DMS 273 treated with DMSO at 0.1 percent for 48 hours (cell line): ENCODE data around the gene ARL5C.

ENCODE experiments used
- DNase-seq: peaks from one replicate; lab custom pipeline; 2025; lab: John Stamatoyannopoulos, UW

The ARL5C gene

DNA sequence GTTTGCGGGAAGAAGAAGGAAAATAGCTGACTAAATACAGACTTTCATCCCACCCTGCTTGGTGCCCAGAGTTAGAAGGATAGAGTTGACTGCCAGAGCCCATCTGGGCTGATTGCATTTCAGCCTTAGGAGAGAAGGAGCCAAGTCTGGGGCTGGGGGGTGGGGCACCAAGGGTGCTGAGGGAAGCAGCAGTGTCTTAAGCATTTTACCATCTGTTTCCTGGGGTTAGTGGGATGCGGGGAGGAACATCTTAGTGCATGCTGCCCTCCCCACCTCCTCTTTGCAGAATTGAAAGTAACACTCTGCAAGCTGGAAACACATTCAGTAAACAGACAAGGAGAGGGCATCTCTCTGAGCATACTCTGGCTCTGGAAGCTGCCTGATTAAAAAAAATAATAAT is 1.5 kb upstream of the ARL5C start:
- peak; percentile 30 for DNase-seq

DNA sequence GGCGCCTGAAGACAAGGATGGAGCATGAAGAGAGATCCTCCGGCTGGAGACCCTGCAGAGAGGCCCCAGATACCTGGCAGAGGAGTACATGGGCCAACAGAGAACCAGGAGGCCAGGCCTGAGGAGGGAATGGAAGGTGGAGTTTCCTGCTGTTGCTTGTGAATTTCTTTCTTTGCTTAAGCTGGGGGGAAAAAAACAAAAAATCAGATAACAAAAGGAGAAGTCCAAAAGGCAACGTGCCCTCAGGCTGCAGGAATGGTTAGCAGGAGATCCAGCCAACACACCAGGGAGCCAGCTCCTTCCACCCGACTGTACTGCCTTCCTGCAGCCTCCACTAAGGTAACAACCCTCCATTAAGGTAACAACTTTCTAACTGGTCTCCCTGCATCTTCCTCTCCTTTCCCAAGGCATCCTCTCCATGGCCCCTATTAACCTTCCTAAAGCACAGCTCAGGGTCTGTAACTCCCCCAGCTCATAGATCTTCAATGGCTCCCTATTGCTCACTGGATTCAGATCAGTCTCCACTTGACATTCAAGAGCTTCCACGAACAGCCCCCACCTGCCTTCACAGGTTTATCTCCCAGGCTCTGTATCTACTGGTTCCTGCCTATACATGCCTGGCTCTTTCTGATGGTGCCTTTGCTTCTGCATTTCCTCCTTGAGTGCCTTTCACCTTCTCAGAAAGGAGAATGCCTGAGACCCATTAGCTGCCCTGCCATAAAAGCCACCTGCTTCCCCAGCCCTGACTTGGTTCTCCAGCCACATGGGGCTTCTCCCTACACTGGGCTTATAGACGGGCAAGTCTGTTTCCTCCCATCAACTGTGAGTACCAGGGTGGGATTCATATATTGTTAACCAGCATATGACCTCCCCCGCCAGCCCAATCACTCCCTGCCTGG is 725 bp upstream of the ARL5C start:
- DNase-seq: no peak

DNA sequence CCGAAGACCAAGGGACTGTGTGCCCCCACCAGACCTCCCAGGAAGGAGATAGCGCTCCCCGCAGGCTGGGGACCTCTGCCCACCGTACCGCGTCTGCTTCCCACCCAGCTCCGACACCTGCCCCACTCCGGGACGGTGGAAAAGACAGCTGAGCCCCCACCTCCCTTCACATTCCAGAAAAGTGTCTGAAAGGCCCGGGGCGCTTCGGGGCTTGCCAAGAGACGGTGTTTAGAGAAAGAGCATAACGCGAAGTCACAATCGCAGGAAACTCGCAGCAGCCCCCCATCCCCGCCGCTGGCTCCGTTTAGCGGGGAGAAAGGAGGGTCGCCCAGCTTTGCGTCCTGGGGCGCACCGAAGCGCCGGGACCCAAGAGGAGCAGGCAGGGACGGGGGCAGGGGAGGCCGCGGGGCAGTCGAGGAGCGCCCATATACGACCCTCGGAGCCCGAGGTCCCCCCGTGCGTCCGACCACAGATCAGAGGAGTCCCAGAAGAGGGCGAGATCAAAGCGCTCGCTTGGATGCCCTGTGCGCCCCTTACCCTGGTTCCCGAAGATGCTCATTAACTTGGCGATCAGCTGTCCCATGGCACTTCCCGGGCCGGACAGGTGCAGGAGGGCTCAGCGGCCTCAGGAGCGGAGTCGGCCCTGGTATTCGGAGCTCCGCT is 652 bp downstream of the ARL5C start:
- DNase-seq: no peak

DNA sequence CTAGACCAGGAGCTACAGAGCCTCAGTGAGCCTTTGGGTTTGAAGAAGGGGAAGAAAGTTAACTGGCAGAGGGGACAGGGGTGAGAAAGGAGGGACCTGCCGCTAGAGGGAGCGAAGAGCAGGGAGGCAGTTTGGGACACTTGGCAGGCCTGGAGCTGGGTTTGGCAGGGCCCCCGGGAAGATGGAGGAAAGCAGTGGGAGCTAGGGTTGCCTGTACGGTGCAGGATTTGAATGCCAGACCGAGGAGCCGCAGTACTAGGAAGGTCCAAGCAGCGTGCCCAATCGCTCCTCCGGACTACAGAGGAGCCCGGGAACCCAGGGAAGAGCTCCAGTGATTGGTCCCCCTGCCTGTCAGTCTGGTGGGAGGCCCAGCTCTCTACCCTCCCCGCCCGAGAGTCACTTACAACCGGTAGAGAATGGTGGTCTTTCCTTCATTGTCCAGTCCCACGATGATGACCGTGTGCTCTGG is 1.3 kb downstream of the ARL5C start:
- peak; percentile 69 for DNase-seq

DNA sequence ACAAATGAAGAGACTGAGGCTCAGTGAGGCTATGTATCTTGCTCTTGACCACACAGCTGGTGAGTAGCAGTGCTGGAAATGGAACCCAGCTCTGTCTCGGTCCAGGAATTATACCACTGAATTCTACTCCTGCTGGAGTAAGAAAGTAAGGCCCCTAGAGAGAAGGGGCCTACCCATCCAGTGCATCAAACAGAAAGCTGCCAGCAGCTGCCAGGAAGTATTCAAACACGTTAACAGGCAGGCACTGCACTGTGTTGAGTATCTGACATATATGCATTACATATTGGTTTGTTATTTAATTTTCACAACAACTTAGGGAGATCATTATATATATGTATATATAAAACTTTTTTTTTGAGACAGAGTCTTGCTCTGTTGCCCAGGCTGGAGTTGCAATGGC is 4.0 kb downstream of the ARL5C start:
- no peak for DNase-seq

DNA sequence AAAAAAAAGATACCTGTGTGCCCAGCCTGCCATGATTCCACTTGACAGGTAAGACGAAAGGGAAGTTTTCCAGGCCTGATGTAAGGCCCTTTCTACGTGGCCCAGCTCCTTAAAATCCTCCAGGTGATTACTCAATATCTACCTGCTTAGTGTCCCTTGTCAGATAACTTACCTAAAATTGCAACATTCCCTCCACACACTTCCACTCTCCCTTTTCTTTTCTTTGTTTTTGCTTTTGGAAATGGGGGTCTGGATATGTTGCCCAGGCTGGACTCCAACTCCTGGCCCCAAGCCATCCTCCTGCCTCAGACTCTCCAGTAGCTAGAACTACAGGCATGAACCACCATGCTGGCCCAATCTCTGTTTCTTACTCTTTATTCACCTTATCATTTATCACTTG is 7.3 kb downstream of the ARL5C start:
- no peak for DNase-seq

DNA sequence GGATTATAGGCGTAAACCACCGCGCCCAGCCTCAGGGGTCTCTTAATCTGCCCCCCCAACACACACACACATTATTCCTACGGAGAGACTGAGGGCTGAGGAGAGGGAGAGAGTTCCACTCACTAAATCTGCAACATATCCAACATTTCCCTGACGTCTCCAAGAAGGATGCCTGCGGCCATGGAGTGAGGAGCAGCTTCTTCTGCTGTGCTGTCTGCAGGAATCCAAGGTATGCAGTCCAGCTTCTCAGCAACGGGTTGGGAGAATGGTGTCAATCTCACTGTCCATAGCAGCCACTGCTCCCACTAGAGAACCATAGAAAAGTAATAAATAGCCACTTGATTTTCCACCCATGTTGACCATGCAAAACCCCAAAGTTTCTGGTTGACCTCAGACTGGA is 9.5 kb downstream of the ARL5C start:
- DNase-seq: no peak

DNA sequence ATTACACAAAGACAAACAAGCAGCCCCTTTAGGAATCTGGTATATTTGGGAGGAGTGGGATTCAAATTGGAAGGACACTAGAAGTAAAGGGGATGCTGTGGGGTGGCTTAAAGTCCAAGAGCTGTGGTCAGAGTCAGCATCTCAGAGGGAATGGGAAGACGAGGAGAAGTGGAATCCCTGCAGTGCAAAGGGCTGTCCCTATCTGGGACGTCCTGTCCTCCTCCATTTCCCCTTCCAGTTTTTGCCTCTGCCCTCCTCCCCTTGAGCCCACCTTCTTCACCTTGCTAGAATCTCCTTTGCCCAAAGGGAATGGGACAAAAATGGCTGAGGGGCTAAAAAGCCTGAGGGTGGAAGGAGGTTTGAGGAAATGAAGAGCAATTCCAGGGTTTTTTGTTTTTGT is 10.3 kb downstream of the ARL5C start:
- no peak for DNase-seq

DNA sequence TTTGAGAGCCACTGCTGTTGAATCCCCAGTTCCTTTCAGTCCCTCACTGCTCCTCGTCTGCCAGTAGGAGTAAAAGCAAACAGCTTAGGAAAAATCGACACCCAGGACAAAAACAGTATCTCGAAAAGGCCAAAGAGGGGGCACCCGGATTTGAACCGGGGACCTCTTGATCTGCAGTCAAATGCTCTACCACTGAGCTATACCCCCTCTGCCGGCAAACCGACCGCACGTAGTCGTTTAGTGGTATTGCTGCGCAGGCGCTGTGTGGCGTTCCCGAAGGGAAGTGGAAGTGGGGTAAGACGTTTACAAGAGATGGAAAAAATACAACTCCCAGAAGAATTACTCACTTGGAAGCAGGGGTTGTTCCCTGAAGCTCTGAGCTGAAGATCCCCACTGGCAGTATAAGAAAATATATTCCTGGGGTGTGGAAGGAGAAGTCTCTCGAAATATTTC is 12.3 kb downstream of the ARL5C start:
- DNase-seq: peak; percentile 88

DNA sequence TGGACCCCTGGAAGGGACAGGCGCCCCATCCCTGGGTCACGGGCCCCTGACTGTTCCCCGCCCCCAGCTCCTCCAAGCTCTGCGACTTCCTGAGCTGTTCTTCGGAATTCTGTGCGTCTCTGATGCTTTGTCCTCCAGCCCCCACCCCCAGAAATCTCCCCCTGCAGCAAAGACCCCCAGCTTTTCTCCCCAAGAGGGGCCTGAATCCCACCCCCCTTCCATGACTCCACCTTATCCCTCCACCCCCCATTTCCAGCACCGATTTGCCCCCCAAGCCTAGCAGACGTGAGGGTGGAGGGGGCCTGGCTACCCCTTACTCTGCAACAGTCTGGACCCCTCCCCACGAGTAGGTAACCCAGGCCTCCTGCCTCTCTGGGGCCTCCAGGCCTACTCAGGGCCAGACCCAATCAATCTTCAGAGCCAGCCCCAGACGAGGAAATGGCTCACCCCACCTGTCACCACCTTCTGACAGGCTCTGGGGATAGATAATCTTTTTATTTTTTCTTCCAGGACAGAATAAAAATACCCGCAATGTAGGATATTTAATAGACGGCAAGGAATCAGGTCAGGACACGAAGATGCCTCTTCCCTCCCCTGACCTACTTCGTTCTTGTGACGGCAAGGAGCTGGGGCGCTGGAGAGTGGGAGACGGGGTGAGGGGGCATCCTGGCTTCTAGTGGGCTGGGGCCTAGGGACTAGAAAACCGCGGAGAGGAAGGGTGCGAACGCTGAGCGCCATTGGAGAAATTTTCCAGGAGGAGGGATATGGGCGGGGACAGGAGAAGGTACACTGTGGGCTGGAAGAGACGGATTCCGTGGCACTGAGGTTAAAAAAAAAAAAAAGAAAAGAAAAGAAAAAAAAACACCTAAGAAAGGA is 13.8 kb downstream of the ARL5C start:
- no peak for DNase-seq

DNA sequence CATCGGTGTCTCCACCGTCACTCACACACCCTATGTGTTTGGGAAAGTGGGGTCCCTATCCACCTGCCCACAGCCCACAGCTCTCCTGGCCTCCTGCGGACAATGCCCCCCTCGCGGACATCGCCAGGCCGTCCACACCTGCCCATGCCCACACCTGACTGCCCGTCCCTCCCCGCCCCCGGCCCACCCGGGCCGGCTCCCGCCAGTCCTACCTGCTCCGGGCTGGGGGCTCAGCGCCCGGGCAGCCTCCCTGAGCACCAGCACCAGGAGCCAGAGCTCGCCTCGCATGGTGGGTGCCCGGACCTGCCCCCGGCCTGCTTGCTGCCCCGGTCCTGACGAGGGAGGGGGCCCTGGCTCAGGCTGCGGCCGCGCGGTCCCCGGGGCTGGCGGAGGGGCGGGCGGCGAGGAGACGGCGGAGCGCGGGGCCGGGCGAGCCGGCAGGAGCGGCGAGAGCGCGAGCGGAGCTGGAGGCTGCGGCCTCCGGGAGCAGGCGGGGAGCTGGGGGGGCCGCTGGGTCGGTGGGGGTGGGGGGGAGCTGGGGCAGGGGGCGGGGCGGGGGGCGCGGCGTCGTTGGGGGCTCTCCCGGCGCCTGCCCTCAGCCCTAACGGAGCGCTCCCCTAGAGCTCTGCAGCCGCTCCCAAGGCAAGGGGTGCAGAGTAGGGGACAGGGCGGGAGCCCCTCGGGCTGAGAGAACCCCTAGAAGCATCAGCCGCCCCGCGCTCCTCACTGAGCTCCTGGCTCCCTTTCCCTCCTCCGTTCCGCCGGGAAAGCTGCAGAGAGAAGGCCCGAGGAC is 14.6 kb downstream of the ARL5C start, which contains the start of gene PLXDC1:
TSS of gene PLXDC1 (minus strand) at position 488 of the 793 bp plus-strand sequence. CDS start at position 288, 200 bp downstream.
- DNase-seq: no peak

DNA sequence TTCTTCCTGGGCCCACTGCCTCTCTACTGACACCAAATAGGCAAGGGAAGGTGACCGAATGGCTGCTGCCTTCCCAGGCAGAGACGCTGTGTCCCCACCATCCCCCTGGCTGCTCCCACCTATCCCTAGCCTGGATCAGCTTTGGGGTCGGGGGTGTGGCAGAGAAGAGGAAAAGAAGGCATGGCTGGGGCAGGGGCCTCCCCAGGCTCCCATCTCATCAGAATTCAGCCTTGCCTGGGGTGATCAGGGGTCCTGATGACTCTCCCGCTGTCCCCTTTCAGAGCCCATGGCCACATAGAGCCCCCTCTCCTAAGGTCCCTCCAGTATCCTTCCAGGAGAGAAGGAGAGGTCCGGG is 15.2 kb downstream of the ARL5C start:
- DNase-seq: no peak

DNA sequence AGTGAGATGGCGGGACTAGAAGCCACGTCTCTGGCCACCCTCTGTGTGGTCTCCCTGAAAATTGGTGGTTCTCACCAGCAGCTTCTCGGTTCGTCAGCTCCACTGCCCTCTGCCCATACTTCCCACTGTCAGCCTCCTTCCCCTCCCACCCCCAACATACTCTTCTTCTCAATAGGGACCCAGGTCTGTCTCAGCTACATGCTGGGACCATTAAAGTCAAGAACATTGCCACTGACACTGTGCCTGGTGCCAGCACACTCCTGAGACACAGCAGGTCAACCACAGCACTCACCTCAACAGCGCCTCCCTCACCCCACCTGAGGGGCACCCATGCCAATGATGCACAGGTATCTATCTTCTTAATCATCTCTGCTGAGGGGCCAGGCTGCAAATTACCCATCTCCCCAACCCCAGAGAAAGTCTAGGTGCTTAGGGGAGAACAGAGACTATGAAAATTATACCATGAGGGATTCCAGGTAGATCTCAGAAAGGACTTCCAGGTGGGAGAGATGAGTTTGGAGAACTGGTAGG is 15.8 kb downstream of the ARL5C start:
- DNase-seq: no peak

DNA sequence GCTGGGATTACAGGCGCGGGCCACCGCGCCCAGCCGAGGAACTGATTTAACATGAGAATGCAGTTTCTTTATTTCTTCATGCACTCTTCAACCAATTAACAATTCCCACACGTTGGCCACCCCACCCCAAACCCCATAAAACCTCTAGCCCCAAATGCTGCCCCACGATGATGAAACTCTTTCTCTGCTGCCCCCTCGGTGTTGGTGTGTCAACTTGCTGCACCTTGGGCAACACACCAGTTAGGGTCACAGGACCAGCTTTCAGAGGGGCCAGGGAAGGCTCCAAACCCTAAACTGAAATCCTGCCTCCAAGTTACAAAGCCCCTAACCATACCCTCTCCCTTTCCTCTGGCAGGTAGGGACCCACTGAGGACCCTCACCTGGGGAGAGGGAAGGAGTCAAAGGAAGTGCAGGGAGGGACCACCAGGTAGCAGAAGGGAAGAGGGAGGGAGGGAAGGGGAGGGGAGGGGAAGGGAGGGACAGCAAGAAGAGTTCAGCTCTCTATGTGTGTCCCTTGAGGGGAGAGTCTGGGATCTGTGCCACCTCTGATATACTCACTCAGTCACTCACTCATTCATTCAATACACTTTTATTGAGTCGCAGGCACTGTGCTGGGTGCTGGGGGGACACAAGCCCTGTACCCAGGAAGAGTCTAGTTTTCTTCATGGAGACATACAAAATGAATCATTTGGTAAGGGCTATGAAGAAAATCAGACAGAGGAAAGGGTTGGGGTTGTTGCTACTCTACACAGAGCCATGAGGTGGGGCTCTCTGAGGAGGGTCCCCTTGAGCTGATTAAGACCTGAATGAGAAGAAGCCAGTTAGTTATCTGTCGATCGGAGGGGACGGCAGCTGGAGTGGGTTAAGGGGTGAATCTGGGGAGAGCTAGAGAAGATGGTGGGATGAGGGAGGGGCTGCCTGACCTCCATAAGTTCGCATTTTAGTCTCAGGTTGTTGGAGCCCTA is 18.5 kb downstream of the ARL5C start:
- no peak for DNase-seq

DNA sequence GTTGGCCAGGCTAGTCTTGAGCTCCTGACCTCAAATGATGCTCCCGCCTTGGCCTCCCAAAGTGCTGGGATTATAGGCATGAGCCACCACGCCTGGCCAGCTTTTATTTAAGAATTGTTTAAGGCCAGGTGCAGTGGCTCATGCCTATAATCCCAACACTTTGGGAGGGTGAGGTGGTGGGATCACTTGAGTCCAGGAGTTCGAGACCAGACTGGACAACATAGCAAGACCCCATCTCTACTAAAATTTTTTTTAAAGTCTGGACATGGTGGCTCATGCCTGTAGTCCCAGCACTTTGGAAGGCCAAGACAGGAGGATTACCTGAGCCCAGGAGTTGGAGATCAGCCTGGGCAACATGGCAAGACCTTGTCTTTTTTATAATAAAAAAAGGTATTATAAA is 19.7 kb downstream of the ARL5C start:
- no peak for DNase-seq

DNA sequence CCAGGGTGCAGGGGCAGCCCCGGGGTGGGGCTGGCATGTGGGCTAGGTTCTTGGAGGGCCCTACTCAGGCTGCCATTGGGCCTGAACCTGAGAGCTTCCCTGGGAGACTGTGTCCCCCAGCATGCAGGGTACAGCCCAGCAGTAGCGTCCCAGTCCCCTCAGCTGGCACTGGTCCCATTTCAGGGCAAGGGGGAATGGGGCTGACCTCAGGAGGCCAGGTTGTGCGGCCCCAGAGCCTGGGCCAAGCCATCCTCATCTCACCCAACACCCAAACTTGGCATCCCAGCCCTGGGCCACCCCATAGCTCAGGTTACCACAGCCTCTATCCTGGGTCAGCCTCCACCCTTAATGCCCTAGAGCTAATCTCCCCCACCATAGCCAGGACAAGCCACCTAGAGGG is 20.8 kb downstream of the ARL5C start:
- DNase-seq: no peak

DNA sequence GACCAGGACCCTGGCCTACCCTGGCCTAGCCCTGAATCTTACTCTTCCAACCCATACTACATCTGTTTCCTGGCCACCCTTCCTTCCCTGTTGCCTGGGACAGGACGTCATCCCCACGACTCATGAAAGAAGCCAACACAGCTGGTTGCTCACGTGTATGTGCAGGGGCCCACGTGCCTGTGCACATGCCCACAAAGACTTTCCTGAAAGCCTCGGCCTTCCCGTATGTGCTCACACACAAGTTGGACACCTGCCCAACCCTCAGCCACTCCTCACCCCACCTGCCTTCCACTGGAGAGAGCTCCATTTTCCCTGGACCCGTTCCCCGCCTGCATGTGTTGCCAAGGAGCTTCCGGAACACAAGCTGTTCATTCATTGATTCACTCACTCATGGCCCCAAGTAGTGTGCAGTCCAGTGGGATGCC is 21.5 kb downstream of the ARL5C start:
- peak; percentile 67 for DNase-seq

DNA sequence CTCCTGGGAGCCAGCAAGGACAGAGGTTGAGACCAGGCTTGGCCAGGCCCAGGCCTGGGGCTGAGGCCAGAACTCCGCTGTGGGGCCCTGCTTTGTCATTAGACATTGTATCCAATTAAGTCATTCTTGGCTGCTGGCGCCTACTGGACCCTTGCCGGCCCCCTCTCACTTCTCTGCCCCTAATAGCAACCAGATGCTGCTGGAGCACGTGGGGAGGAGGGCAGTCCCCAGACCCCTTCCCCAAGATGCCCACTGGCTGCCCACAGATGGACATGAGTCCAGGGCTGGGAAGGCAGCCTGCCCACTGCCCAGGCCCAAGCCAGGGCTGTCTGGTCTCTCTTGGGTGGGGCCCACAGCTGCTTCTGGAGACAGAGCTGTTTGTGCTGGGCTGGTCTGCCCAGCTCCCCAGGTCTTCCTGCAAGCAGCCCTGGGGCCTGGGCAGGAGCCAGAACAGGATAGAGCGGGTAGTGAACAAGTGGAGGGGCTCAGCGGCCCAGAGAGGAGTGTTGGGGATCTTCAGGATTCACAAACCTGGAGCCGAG is 22.3 kb downstream of the ARL5C start:
- no peak for DNase-seq

DNA sequence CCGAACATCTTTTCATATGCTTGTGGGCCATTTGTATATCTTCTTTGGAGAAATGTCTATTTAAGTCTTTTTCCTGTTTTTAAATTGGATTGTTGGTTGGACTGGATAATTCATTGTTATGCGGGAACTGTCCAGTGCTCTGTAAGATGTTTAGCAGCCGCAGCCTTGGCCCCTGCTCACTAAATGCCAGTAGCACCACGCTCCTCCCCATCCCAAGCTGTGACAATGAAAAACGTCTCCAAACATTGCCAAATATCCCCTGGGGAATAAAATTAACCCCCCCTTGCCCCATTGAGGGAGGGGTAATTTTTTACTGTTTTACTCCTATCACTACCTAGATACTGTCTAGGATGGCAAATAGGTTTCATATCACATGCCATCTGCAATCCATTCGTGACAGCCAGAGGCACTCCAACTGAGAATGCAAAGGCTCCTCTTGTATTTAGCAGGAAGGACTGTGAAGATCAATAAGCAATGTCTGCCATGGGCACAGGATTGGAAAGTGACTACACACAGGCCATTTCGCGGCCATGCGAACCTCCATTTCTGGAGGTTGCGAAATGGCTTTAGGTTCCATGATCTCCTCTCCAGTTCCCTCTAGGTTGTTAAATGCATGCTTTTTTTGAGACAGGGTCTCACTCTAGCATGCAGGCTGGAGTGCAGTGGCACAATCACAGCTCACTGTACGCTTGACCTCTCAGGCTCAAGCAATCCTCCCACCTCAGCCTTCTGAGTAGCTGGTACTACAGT is 23.9 kb downstream of the ARL5C start:
- DNase-seq: no peak
